ENCODE data around the gene NFS1.

GRCh38 chr20:35618263-35619131, 80.7 kb downstream of the NFS1 start:
- TF ChIP-seq CTCF (optimal IDR thresholded peaks at IDR 0.05 in 1 of 3, IDR thresholded peaks at IDR 0.05 in 1 of 3, conservative IDR thresholded peaks at IDR 0.05 in 1 of 3; ENCODE audit: extremely low read depth in 1 of 3, insufficient read depth in 2 of 3, low read length in 3 of 3) (no peak), EZH2 (IDR thresholded peaks at IDR 0.05; ENCODE audit: low read length) (no peak)

Data from keratinocyte (primary cell).